B cell (primary cell): Measurements from ENCODE around the gene STK4. TPM values are rescaled to one million over a fixed set of nuclear protein-coding genes. Genes with fewer than 3 reads are reported as not detected.
A peak's percentile ranks its signal among the peaks of the same experiment; 100 is the strongest.

Experiments used
- ATAC-seq: fragments of 200-7000 bp; cut with Tn5 transposase; one replicate; pipeline ENCODE4 v1.10.0; 2021; ENCODE audit warnings: low read depth, mild to moderate bottlenecking, moderate number of reproducible peaks, moderate library complexity
- CTCF ChIA-PET: fragments of 350-600 bp; sonication (Branson Sonifier 250); formaldehyde crosslinking; loops from one replicate; lab custom pipeline; 2021; ENCODE audit warnings: antibody characterized with exemption, inconsistent platforms; lab: Charles Lee
- POLR2A ChIA-PET: fragments of 350-600 bp; sonication (Branson Sonifier 250); formaldehyde crosslinking; loops from one replicate; lab custom pipeline; 2021; ENCODE audit warnings: antibody characterized with exemption; lab: Charles Lee
- DNase-seq: peaks from one replicate; pipeline ENCODE4 v3.0.0; 2013
- H2AFZ ChIP-seq: 2 replicates; pipeline ENCODE4 v1.6.1; 2012; ENCODE audit warnings: mild to moderate bottlenecking, low read depth, low read length; ENCODE audit not compliant: insufficient read depth, poor library complexity, severe bottlenecking
- H3K27ac ChIP-seq, 2 donors: 1 replicate in 1 of 2; 2 replicates in 1 of 2; pipeline ENCODE4 v1.5.1; 2012 to 2013; ENCODE audit warnings: low read length in 2 of 2, mild to moderate bottlenecking in 2 of 2, moderate library complexity in 1 of 2
- H3K27me3 ChIP-seq, 4 experiments: fragments of 200-600 bp in 1 of 4; sonication (generic) in 1 of 4; replicated peaks in 1 of 4; 1 replicate in 2 of 4; 2 replicates in 2 of 4; pipeline versions ENCODE4 v1.6.1 to v1.7.0; 2013 to 2016; ENCODE audit warnings: low read length in 3 of 4, mild to moderate bottlenecking in 2 of 4, mixed read lengths in 1 of 4, moderate library complexity in 1 of 4; ENCODE audit not compliant: insufficient read depth in 4 of 4, control insufficient read depth in 3 of 4; ENCODE audit errors: control extremely low read depth in 1 of 4
- H3K36me3 ChIP-seq, 2 experiments: replicated peaks in 1 of 2; 1 replicate in 1 of 2; 2 replicates in 1 of 2; pipeline versions ENCODE4 v1.6.1 to v1.7.1; 2013; ENCODE audit warnings: low read length in 1 of 2; ENCODE audit not compliant: insufficient read depth in 2 of 2, control insufficient read depth in 1 of 2; ENCODE audit errors: control extremely low read depth in 1 of 2, extremely low read depth in 1 of 2
- H3K4me1 ChIP-seq, 2 donors: fragments of 200-600 bp in 1 of 2; sonication (generic) in 1 of 2; 1 replicate in 1 of 2; 2 replicates in 1 of 2; pipeline versions ENCODE4 v1.5.1 to v1.6.1; 2013 to 2017; ENCODE audit warnings: low read length in 2 of 2; ENCODE audit not compliant: control insufficient read depth in 2 of 2, insufficient read depth in 2 of 2
- H3K4me2 ChIP-seq: replicated peaks from 2 replicates; pipeline ENCODE3; 2012; ENCODE audit warnings: mild to moderate bottlenecking, low read depth, low read length; ENCODE audit not compliant: poor library complexity, severe bottlenecking
- H3K4me3 ChIP-seq, 5 experiments: fragments of 200-600 bp in 1 of 5; sonication (generic) in 1 of 5; 1 replicate in 3 of 5; 2 replicates in 2 of 5; pipeline versions ENCODE4 v1.5.1 to v1.7.0; 2011 to 2016; ENCODE audit warnings: low read length in 4 of 5, mild to moderate bottlenecking in 4 of 5, low read depth in 2 of 5, control low read depth in 1 of 5, moderate library complexity in 1 of 5; ENCODE audit not compliant: insufficient read depth in 1 of 5; ENCODE audit errors: control extremely low read depth in 1 of 5, extremely low read depth in 1 of 5
- H3K79me2 ChIP-seq: fragments of 200-600 bp; sonication (generic); one replicate; pipeline ENCODE4 v1.6.0; 2016; ENCODE audit warnings: low read length; ENCODE audit not compliant: control insufficient read depth, insufficient read depth
- H3K9ac ChIP-seq: fragments of 200-600 bp; sonication (generic); 2 replicates; pipeline ENCODE4 v1.6.1; 2017; ENCODE audit warnings: mild to moderate bottlenecking, low read length, moderate library complexity
- H3K9me3 ChIP-seq, 3 donors: one replicate each; pipeline versions ENCODE4 v1.6.1 to v1.7.1; 2013; ENCODE audit warnings: low read length in 2 of 3; ENCODE audit not compliant: control insufficient read depth in 2 of 3, insufficient read depth in 1 of 3; ENCODE audit errors: control extremely low read depth in 1 of 3
- H4K20me1 ChIP-seq: 2 replicates; pipeline ENCODE4 v1.6.0; 2012; ENCODE audit warnings: mild to moderate bottlenecking, low read length; ENCODE audit not compliant: insufficient read depth, control insufficient read depth, poor library complexity, severe bottlenecking
- H3K27ac Mint-ChIP-seq: one replicate; pipeline ENCODE4 v1.8.0; 2021; ENCODE audit warnings: mixed read lengths
- H3K27me3 Mint-ChIP-seq: one replicate; pipeline ENCODE4 v1.8.0; 2021; ENCODE audit warnings: mixed read lengths
- H3K4me1 Mint-ChIP-seq: one replicate; pipeline ENCODE4 v1.8.0; 2021; ENCODE audit warnings: mixed read lengths
- H3K4me3 Mint-ChIP-seq: one replicate; pipeline ENCODE4 v1.8.0; 2021; ENCODE audit warnings: mixed read lengths
- H3K9me3 Mint-ChIP-seq: one replicate; pipeline ENCODE4 v1.8.0; 2022; ENCODE audit warnings: mixed read lengths; ENCODE audit not compliant: insufficient read depth
- CTCF ChIP-seq: fragments of 200-600 bp; IDR thresholded peaks from one replicate; pipeline ENCODE4 v1.8.0; 2022; ENCODE audit warnings: antibody characterized with exemption, mild to moderate bottlenecking
- EZH2 ChIP-seq: IDR thresholded peaks from 2 replicates; pipeline ENCODE4 v1.6.1; 2012; ENCODE audit warnings: borderline replicate concordance, low read depth, mild to moderate bottlenecking, moderate library complexity, low read length; ENCODE audit not compliant: insufficient read depth, poor library complexity, severe bottlenecking
- WGBS: methylation state at CpG from one replicate; pipeline ENCODE4 v1.1.5; 2013; ENCODE audit warnings: missing lambda C conversion rate; ENCODE audit not compliant: insufficient coverage; 5-methylcytosine and 5-hydroxymethylcytosine counted together
- intact Hi-C: fragments of 100-400 bp; cut with micrococcal nuclease; formaldehyde crosslinking; loops from one replicate; pipeline ENCODE4 v1.10.0; 2022
- polyA plus RNA-seq: library from polyadenylated mRNA; depleted of rRNA; stranded (reverse); fragments of >200 nt; gene quantifications from 2 replicates; pipeline ENCODE4 v1.2.3, GENCODE V29; 2012
- total RNA-seq, 2 donors: library from RNA; stranded (reverse); fragments of 120-200 nt in 1 of 2; gene quantifications; 1 replicate in 1 of 2; 2 replicates in 1 of 2; pipeline versions ENCODE4 v1.2.3 to v1.2.4, GENCODE V29; 2013 to 2022

Gene STK4
- total and polyA plus RNA-seq, 2 donors (not counting 1 experiment from before 2014, with no cell fraction given): 38.9 to 324 TPM

- POLR2A ChIA-PET: no interaction called here
- Histone ChIP-seq H3K9ac (no peak overlapping the region), H3K79me2 (no peaks in the 10 kb centered on the region), H3K4me1 (peaks cover 11 to 14% of the 10 kb centered on the region in 2 donors), H3K4me2 (peak overlapping the region; percentile 16), H2AFZ (no peak overlapping the region), H3K36me3 (peaks cover 7 to 11% of the 10 kb centered on the region in 2 experiments), H3K27ac (peak overlapping the region in 1 of 2 donors; percentile 15), H3K9me3 (peaks cover 0 to 7% (median under 1%) of the 10 kb centered on the region in 3 donors), H3K4me3 (no peak overlapping the region), H4K20me1 (no peaks in the 10 kb centered on the region), H3K27me3 (no peaks in the 10 kb centered on the region)
- Mint-ChIP-seq H3K27ac (peak overlapping the region; percentile 29), H3K27me3 (no peaks in the 10 kb centered on the region), H3K9me3 (no peaks in the 10 kb centered on the region), H3K4me3 (no peak overlapping the region), H3K4me1 (peaks cover 28% of the 10 kb centered on the region)
- WGBS: no CpG with 5 or more reads among the region's 3 CpGs
- CTCF ChIA-PET: interaction anchor here (0.6 to 2.2 kb wide), 3 partner anchors 9 to 44 kb away, joined by 3 to 17 read pairs (median 7); no protein-coding TSS in a partner anchor
- intact Hi-C loops: no loop called here
- TF ChIP-seq EZH2 (no peak), CTCF (no peak)
- ATAC-seq: no peak
- no peak for DNase-seq
Measured at GRCh38 chr20:45087097-45087790, 120.9 kb downstream of the STK4 start.

- ChIA-PET CTCF (interaction anchor here (1.2 to 2.2 kb wide), 2 partner anchors 9 to 44 kb away, joined by 3 to 7 read pairs; no protein-coding TSS in a partner anchor), POLR2A (no interaction called here)
- DNase-seq (no peak), ATAC-seq (no peak)
- Mint-ChIP-seq H3K27me3 (no peaks in the 10 kb centered on the region), H3K27ac (peak overlapping the region; percentile 29), H3K4me1 (peaks cover 28% of the 10 kb centered on the region), H3K4me3 (no peak overlapping the region), H3K9me3 (no peaks in the 10 kb centered on the region)
- no peaks in the 10 kb centered on the region for H4K20me1 ChIP-seq
- H3K4me3 ChIP-seq: no peak overlapping the region
- H2AFZ ChIP-seq: no peak overlapping the region
- no peak overlapping the region for H3K9ac ChIP-seq
- H3K4me2 ChIP-seq: peak overlapping the region; percentile 16
- TF ChIP-seq EZH2 (no peak), CTCF (no peak)
- H3K9me3 ChIP-seq: peaks cover 0 to 2% (median 0%) of the 10 kb centered on the region in 3 donors
- H3K4me1 ChIP-seq: peaks cover 11 to 14% of the 10 kb centered on the region in 2 donors
- no peaks in the 10 kb centered on the region for H3K79me2 ChIP-seq
- peak overlapping the region in 1 of 2 donors; percentile 15 for H3K27ac ChIP-seq
- H3K27me3 ChIP-seq: no peaks in the 10 kb centered on the region
- no CpG with 5 or more reads among the region's 1 CpG for WGBS
- intact Hi-C loops: no loop called here
- H3K36me3 ChIP-seq: peaks cover 3 to 5% of the 10 kb centered on the region in 2 experiments
Measured at GRCh38 chr20:45087814-45088213, 121.5 kb downstream of the STK4 start.
